Osteocyte (in vitro differentiated cells): ENCODE data around the gene TMX2. TPM values are rescaled to one million over a fixed set of nuclear protein-coding genes. Genes with fewer than 3 reads are reported as not detected.

ENCODE experiments used
- DNase-seq: peaks from one replicate; pipeline ENCODE4 v3.0.0; 2021; ENCODE audit warnings: mixed read lengths; ENCODE audit not compliant: unreplicated experiment; ENCODE audit errors: extremely low spot score
- H3K27ac Mint-ChIP-seq: one replicate; pipeline ENCODE4 v1.8.0; 2021; ENCODE audit warnings: mild to moderate bottlenecking, mixed read lengths; ENCODE audit not compliant: unreplicated experiment
- H3K27me3 Mint-ChIP-seq: one replicate; pipeline ENCODE4 v1.8.0; 2021; ENCODE audit warnings: mixed read lengths; ENCODE audit not compliant: unreplicated experiment
- H3K36me3 Mint-ChIP-seq: one replicate; pipeline ENCODE4 v1.8.0; 2021; ENCODE audit warnings: mixed read lengths; ENCODE audit not compliant: unreplicated experiment
- H3K4me1 Mint-ChIP-seq: one replicate; pipeline ENCODE4 v1.8.0; 2021; ENCODE audit warnings: mixed read lengths; ENCODE audit not compliant: unreplicated experiment
- H3K4me3 Mint-ChIP-seq: one replicate; pipeline ENCODE4 v1.8.0; 2021; ENCODE audit warnings: mild to moderate bottlenecking, moderate library complexity, mixed read lengths; ENCODE audit not compliant: unreplicated experiment
- H3K9me3 Mint-ChIP-seq: one replicate; pipeline ENCODE4 v1.8.0; 2021; ENCODE audit warnings: mixed read lengths; ENCODE audit not compliant: unreplicated experiment
- total RNA-seq: library from RNA; stranded (reverse); gene quantifications from 2 replicates; pipeline ENCODE4 v1.2.1, GENCODE V29; 2021
- TF ChIP-seq, protein P1 (sequence below): fragments of 200-600 bp; sonication (generic); IDR thresholded peaks from 2 replicates; pipeline ENCODE4 v1.5.0; 2021; ENCODE audit warnings: antibody characterized with exemption, mild to moderate bottlenecking, moderate library complexity

The TMX2 gene
- total RNA-seq, 1 donor from 2014 or later = 62.2 TPM

DNA sequence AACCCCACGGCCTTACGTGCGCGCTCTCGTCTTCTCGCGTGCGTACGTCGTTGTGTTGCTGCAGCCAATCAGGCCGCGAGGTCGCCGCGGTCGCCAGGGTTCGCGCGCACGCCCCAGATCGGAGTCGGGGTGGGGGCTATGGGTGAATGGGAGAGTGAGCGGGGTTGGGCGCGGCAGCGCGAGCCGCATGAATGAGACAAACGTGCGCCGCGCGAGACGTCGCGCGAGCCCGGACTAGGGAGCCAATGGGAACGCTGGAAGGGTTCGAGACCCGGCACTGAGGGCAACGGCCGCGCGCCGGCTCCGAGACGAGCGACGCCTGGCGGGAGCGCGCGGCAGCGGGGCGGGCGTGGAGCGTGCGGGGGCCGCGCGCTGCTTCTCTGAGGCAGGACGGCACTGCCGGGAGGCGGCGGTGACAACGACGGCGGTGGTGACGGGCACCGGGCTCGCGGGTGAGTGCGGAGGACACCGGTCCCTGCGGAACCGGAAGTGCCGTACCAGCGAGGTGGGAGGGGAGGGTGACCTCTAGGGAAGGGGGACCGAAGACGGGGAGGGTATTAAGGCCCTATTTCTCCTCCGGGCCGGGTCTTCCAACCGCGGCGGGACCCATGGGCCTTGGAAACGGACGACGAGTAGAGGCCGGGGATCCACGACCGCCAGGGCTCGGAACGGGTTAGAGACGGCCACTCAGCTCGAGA lies 44.5 kb upstream of the TMX2 start, which contains the start of gene ZDHHC5:
Gene ZDHHC5 (plus strand): TSS at position 379 of the 698 bp plus-strand sequence. CDS start 4,977 bp downstream, outside the sequence.
- peak within 1 kb of the TSS; percentile 100 for H3K27ac Mint-ChIP-seq
- H3K4me3 Mint-ChIP-seq = peak within 1 kb of the TSS; percentile 98
- no peaks in the 10 kb centered on the region for H3K9me3 Mint-ChIP-seq
- H3K4me1 Mint-ChIP-seq = peaks cover 24% of the 10 kb centered on the region
- peak; percentile 100 for DNase-seq
- TF ChIP-seq, protein P1, sequence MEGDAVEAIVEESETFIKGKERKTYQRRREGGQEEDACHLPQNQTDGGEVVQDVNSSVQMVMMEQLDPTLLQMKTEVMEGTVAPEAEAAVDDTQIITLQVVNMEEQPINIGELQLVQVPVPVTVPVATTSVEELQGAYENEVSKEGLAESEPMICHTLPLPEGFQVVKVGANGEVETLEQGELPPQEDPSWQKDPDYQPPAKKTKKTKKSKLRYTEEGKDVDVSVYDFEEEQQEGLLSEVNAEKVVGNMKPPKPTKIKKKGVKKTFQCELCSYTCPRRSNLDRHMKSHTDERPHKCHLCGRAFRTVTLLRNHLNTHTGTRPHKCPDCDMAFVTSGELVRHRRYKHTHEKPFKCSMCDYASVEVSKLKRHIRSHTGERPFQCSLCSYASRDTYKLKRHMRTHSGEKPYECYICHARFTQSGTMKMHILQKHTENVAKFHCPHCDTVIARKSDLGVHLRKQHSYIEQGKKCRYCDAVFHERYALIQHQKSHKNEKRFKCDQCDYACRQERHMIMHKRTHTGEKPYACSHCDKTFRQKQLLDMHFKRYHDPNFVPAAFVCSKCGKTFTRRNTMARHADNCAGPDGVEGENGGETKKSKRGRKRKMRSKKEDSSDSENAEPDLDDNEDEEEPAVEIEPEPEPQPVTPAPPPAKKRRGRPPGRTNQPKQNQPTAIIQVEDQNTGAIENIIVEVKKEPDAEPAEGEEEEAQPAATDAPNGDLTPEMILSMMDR = peak; percentile 67
- peaks cover 7% of the 10 kb centered on the region for H3K36me3 Mint-ChIP-seq
- H3K27me3 Mint-ChIP-seq = no peaks in the 10 kb centered on the region

- H3K4me3 Mint-ChIP-seq = peak overlapping the region; percentile 98
- peaks cover 24% of the 10 kb centered on the region for H3K4me1 Mint-ChIP-seq
- TF ChIP-seq, protein P1 = no peak
- peak overlapping the region; percentile 100 for H3K27ac Mint-ChIP-seq
- no peaks in the 10 kb centered on the region for H3K27me3 Mint-ChIP-seq
- H3K9me3 Mint-ChIP-seq = no peaks in the 10 kb centered on the region
- peaks cover 11% of the 10 kb centered on the region for H3K36me3 Mint-ChIP-seq
- DNase-seq = no peak
Measured at GRCh38 chr11:57668434-57668782, 44.0 kb upstream of the TMX2 start.

DNA sequence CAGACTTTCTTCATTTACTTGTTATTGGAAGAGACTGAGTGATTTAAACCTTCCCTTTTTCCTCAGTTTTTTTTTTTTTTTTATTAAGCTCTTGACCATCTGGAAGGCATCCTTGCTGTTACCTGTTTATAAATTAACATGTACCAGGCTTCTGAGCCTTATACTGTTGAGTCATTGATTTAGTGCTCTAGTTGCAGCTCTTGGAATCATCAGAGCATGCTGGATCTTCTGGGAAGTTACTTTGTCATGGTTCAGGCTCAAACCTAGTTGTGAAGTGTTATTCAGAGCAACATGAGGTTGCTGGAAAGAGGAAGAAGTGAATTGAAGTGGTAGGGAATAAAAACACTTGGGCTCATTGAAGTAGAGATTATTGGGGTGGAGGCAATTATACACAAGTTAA lies 38.1 kb upstream of the TMX2 start:
- Mint-ChIP-seq H3K36me3 (peaks cover 28% of the 10 kb centered on the region), H3K4me3 (no peak overlapping the region), H3K9me3 (no peaks in the 10 kb centered on the region), H3K27ac (no peak overlapping the region), H3K4me1 (peaks cover 8% of the 10 kb centered on the region), H3K27me3 (no peaks in the 10 kb centered on the region)
- no peak for DNase-seq
- TF ChIP-seq, protein P1 = no peak

DNA sequence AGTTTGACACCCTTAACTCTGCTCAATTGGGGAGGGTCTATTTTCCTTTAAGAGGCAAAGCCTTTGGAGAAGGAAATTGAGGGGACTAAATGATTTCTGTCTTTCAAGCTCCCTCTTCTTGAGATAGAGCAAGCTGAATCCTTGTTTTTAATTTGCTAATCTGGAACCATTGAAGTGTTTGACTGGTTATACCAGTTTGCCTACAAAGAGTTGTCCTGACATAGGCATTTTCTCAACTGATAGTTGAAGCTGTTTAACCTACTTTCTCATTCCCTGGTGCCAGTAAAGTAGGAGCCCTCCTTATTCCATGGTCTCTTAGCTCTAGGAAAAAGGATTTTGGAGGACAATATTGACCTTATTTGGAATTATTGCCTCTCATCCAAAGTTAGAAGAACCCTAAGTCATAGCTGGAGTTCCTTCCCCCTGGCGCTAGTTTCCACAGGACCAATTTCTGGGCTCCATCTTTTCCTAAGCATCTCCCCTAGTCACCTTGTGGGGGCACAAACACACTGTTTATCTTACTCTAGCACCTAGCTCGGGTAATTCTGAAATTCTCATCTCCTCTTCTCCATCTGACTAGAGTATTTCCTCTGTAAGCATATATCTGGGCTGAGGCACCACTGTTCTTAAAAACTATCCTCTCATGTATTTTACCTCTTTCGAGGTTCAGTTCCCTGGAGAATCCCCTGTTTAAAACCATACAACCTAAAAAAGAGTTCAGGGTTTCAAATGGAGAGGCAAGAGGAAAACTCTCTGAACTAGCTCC lies 37.0 kb upstream of the TMX2 start:
- peaks cover 28% of the 10 kb centered on the region for H3K36me3 Mint-ChIP-seq
- H3K27ac Mint-ChIP-seq = no peak overlapping the region
- H3K27me3 Mint-ChIP-seq = no peaks in the 10 kb centered on the region
- H3K4me1 Mint-ChIP-seq = peaks cover 4% of the 10 kb centered on the region
- no peaks in the 10 kb centered on the region for H3K9me3 Mint-ChIP-seq
- TF ChIP-seq, protein P1 = no peak
- H3K4me3 Mint-ChIP-seq = no peak overlapping the region
- DNase-seq = no peak

GRCh38 chr11:57679396-57679795 lies 33.0 kb upstream of the TMX2 start:
- no peak overlapping the region for H3K27ac Mint-ChIP-seq
- H3K36me3 Mint-ChIP-seq = peaks cover 28% of the 10 kb centered on the region
- H3K27me3 Mint-ChIP-seq = no peaks in the 10 kb centered on the region
- H3K4me3 Mint-ChIP-seq = no peak overlapping the region
- H3K9me3 Mint-ChIP-seq = no peaks in the 10 kb centered on the region
- TF ChIP-seq, protein P1 = no peak
- peaks cover 5% of the 10 kb centered on the region for H3K4me1 Mint-ChIP-seq
- DNase-seq = no peak
